Fibroblast of gingiva (primary cell): ENCODE results near the gene ANTXR1.
A peak's percentile ranks its signal among the peaks of the same experiment; 100 is the strongest.

ENCODE experiments used
- DNase-seq: peaks from one replicate; pipeline ENCODE4 v3.0.0-alpha.2; 2011; ENCODE audit warnings: low read depth

Gene ANTXR1

DNA sequence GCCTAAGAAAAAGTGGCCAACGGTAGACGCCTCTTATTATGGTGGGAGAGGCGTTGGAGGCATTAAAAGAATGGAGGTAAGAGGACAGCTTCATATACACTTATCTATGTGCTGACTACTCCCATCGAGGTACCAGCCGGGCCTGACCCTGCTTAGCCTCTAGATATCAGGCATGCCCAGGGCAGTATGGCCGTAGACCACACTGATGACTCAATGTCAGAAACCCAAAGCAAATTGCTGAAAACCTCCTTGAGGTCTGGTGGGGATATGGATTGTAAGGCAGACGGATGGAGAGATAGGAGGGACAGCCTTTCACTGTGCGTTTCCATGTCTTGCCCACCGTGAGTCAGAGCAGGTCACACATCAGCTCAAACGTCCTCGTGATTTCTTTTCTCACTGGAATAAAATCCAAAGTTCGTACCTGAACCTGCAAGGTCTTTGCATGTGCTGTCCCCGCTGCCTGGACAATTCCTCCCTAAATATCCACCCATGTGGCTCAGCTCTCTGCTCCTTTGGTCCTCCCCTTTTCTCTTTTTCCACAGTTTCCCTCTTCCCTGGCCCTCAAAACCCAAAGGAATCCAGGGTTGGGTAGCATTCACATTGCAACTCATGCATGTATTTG is 168.9 kb downstream of the ANTXR1 start:
- DNase-seq = no peak

DNA sequence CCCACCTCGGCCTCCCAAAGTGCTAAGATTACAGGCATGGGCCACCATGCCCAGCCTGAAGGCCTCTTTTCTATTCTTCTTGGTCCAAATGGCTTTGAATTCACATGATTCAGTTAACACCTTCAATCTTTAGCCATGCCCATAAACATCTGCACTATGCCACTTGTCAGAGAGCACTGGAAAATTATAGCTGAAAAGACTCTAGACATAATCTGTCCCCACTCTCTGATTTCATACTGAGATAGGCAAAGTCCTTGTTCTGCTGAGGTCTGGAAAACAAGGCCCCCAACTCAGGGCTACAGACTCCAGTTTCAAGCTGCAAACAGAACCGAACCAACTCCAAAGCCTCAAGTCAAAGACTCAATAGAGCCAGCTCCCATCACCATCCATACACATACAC is 170.7 kb downstream of the ANTXR1 start:
- DNase-seq = no peak

DNA sequence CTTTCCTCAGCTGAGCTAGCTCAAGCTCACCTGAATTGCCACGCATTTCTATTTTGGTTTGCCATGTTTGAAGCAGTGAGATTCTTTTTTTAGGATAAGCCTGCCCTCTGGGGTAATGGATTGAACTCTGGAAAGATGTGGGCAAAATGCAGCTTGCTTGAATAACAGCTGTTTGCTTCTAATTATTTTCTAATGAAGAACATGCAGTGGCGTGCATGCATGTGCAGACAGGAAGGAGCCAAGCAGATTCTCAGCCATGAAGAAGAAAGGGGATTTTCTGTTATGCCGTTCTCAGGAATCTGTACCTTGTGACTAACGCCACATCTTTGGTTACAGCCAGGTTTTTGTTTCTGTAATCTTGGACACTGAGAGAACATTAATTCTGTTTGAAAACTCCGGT is 171.2 kb downstream of the ANTXR1 start:
- peak; percentile 65 for DNase-seq

DNA sequence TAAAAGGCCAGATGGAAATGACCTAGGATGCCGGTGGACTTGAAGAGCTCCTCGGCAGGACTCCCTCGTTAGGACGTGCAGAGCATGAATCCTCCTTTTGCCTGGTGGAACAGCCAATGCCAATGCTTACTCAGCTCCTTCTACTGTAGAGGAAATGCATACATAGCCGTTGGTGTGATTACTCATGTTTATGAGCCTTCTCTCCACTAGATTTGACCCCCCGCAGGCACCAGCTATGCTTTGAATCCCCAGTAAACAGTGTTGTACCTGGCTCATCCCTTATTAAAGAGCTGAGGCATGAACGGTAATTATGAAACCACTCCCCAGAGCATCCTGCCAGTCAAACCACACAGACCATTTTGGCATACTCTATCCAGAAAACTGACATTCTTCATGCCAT is 172.8 kb downstream of the ANTXR1 start:
- DNase-seq = peak; percentile 14

DNA sequence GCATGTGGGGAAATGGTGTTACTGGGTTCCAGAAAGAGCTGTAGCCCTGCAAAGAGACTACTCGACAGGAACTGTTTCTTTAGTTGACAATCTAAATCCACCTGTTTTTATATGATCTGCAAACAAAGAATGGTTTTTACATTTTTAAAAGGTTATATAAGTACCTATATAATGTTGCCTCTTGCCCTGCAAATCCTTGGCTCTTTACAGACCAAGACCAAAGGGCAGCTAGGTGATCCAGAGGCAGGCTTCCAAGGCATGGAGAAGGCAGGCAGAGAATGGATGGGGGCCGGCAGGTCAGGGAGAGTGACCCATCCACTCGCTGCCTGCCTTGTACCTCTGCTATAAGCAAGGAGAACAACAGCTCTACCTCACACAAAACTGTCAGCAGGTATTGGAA is 173.6 kb downstream of the ANTXR1 start:
- DNase-seq = no peak

DNA sequence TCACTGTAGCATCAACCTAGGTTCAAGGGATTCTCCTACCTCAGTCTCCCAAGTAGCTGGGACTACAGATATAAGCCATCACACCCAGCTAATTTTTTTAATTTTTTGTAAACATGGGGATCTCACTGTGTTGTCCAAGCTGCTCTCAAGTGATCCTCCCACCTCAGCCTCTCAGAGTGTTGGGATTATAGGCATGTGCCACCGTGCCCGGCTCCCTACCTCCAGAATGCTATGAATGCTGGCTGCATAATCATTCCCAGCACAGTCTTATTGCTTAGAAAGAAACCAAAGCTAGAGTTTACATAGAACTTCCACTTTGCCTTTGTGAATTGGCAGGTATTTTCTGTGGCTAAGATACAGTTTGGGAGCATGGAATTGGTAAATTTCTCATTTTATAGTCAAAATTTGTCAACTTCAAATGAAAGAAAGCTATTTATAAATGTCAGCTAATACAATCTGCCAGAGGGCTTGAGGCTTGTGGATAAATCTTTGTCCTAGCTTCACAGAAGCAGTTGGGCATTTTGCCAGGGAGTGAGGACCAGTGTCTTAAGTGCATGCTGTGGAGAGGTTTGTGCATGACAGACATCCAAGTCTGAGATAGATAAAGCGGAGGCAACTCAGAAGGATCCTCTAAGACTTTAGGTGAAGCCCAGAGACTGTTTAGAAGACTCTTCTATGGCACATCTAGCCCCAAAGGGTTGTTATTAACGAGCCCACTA is 175.4 kb downstream of the ANTXR1 start:
- DNase-seq = no peak

DNA sequence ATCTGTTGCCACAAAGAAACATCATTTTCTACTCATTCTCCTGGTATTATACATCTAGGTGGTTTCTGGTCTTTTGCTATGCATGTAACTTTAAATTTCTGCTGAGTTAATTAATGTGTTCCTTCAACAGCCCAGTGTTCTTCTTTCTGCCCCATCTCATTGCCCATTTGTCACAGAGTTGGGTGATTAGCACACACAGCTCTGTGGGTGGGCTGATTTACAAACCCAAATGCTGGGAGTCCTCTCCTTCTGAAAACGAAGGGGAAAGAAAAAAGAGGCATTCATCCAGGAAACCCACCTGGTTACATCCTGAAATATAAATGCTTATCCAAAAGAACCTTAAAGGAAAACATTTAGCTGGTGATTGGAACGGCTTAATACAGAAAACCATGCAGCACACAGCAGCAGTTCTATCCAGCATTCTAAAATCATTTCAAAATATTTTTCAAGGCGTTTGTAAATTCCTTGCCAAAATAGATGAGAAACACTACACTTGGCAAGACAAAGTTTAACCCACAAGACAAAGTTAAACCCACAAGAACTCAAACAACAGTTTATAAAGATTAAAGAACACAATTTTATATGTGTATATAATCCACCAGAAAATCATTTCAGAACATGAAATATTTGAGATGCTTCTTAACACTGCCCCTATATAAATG is 177.9 kb downstream of the ANTXR1 start:
- DNase-seq = peak; percentile 30

DNA sequence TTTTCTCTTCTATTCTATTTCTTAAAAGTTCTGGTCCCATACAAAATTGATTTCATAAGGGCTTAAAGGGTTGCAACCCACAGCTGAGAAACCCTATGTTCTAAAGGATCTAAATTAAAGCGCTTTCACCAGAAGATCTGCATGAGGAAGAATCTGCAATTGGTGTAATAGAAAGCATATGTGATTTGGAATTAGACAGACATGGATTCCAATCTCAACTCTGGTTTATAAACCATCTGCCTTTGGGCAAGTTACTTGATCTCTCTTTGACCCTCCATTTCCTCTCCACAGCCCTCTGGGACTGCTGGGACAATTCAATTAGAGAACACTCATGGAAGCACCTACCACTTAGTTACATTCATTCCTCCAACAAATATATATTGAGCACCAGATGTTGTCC is 178.7 kb downstream of the ANTXR1 start:
- peak; percentile 79 for DNase-seq

DNA sequence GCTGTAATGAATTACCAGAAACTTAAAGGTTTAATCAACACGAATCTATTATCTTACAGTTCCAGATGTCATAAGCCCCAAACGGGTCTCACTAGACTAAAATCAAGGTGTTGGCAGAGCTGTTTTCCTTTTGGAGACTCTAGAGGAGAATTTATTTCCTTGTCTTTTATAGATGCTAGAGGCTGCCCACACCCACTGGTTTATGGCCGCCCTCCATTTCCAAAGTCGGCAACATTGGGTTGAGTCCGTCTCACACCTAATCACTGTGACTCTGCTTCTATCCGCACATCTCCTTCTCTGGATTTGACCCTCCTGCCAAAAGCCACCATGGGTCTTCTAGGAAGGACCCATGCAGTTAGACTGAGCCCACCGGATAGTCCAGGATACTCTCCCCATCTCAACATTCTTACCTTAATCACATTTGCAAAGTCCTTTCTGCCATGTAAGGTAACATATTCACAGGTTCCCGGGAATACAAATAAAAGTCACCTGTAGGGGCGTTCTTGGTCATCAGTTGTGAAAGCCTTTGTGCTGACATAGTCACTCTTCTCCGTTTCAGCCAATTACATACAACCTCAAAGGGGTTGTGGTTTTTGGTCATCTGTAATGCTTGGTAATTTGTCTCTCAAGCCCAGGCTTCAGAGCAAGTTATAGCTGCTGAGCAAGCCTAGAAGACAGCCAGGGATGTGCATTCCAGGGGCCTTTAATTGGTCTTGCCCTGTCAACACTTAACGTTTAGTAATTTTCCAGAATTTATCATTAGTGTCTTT is 179.4 kb downstream of the ANTXR1 start:
- DNase-seq = no peak

DNA sequence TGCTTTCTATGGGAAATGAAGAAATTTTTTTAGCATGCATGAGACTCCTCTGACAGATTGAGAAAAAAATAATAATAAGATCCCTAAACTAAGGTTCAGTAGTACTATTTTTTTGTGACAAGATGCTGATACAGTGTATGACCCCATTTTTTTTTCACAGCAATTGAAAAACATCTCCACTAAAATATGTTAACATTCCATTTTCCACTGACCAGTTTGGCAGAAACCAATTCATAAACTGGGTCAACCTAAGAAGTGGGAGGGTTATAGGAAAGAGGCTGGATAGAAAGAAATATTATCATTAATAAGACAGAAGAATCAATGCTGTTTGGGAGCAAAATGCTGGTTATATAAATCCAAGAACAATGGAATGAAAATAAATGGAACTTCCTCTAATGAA is 182.7 kb downstream of the ANTXR1 start:
- DNase-seq = no peak

DNA sequence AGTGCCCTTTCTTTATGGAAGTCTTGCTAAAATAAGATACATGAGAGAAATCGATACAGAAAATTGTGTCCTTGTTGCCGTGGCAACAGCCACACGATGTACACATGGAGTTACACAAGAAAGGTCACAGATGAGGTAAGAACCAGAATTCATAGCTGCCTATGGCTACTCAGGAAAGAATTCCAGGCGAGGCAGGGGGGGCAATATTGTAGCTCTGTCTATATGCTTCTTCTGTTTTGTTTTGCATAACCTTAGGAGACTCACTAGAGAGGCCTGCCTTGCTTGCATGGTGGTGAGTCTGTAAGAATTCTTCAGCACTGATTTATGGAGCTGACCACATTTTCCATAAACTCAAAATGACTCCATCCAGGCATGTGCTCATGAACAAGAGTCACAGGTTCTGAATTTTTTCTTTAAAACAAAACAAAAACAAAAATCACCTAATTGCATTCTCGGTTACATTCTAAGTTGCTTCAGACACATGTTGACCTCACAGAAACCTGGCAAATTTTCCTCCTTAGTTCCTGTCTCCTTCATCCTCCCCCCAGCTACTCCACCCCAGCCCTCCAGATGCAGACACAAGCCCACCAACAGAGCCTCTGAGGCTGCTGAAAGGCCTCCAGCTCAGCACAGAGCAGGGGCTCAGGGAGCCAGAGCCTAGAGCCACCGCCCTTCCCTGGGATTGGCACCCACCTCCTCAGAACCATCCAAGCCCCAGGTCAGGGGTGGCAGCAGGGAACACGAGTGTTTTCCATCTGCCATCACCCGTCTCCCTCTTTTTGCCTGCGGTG is 183.5 kb downstream of the ANTXR1 start:
- DNase-seq = peak; percentile 90

DNA sequence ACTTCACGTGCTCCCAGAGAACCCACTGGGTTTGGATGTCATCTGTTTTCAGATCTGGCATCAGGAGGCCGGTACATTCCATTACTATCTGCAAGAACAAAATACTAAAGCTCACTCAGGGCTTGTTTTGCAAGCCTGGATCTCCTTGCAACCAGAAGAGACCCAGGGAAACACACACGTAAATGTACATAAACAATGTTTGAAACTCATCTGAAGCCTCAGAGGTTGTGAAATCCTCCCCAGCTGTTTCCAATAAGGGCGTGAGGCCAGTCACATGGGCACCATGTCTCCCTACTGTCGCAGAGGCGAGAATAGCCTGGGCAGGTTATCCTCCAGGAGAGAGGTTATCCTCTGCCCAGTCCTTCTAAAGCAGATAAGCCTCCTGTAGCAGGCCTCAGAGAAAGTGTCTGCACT is 187.1 kb downstream of the ANTXR1 start:
- DNase-seq = peak; percentile 100

DNA sequence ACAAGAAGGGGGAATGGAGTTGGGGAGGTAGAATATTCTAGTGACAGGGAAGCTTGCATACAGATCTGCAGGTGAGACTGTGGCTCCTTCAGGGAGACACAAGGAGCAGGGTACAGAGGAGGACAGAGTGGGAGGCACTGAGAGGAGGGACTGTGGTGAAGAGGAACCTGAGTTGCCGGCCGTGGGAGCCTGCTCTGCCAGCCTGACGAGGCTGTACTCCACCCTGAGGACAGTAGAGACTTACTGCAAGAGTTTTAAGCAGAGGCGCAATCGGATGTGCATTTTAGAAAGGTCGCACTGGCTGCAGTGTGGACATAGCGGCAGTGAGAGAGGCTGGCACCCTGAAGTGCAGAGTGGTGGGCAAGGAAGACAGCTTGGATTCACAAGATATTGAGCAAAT is 188.3 kb downstream of the ANTXR1 start:
- DNase-seq = no peak

DNA sequence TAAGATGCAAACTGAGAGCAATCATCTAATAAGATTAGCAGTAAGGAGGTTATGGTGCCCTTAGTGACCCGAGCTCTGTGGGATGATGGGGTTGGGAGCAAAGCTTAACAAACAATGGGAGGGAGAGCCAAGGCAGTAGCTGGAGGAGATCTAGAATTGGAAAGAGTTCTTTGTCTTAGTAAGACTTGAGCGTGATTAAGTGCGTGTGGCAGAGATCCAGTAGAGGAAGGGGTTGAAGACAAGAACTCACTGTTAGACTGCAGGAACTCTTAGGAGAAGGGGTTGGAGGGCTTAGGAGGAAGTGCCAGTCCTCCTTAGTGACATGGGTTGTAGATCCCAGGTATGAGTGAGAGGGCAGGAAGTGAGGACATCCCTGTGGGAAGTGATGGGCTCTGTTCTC is 189.3 kb downstream of the ANTXR1 start:
- no peak for DNase-seq

DNA sequence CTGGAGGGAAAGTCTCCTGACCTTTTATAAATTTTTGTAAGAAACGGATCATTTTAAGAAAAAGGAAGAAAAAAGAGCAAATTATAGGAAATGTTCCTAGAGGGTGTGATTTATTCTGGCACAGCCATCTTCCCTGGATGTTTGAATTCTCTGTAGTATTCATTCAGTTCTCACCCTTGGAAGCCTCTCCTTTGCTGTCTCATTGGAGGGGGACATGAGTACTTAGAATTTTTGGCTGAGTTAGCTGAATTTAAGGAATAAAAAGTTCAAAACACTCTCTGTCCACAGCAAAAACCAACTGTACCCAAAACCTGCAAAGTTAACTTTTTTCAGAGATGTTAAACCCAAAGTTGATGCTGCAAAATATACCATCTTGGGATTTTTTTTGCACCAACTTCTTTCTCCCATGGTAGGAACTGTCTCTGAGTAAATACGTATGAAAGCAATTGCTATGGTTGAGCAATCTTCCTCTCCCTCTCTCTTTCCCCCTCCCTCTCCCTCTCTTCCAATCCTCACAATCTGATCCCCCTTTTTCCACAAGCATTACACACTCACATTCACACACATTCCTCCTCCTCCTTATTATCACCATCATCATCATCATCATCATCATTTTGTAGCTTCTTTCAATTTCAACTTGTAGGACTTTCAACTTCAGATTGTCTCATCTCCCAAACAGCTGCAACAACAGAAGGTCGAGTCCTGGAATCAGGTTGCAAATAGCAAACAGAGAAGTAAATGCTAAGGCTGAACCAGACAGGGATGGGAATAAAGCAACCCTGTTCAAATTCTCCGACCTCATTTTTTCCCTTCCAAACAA is 190.4 kb downstream of the ANTXR1 start:
- DNase-seq = peak; percentile 36

DNA sequence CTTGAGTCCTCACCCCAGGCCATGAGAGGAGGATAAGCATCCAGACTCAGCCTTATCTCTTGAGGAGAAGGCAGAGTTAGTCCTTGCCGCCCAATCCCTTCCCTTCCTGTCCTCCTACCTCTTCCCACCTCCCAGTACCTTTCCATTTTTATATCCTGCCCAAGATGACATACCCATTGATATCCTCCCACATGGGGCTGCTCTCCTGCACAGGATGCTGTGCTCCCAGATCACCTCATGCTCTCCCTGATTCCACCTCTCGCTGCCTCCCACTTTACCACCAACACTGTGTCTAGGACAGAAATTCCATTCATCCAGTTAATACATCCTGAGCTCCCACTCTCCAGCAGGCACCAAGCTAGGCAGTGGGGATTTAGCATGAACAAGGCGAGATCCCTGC is 191.7 kb downstream of the ANTXR1 start:
- no peak for DNase-seq

DNA sequence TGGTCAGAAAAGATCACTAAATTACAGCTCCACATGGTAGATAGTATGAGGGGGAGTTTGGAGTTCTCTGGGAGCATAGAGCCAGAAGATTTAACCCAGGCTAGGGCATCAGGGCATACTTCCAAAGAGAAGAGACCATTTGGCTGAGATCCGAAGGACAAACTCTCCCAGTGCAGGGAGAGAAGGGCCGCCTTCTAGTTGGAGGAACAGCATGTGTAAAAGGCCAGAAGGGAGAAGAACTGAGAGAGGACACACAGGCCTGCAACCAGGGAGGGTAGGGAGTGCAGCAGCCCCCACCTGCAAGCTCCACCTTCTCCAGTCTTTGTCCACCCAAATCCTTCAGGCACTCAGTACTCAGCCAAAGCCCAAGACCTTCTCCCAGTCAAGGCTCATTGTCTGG is 192.1 kb downstream of the ANTXR1 start:
- DNase-seq = no peak

DNA sequence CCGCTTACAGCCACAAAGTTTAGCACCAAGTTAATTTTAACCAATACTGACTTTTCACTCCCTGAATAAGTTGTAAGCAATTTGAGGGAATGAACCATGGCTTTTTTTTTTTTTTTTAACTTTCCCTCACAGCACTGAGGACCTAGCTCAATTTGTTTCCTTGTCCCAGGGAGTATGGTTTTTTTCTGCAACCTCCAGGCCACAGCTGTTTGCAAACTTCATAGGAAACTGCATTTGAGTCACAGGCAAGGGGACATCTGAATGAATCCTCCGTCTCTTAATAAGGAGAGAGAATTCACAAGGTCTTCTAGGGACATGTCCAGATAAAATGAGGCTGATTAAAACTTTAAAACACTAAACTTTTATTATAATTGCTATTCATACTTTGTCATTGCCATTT is 192.5 kb downstream of the ANTXR1 start:
- no peak for DNase-seq

DNA sequence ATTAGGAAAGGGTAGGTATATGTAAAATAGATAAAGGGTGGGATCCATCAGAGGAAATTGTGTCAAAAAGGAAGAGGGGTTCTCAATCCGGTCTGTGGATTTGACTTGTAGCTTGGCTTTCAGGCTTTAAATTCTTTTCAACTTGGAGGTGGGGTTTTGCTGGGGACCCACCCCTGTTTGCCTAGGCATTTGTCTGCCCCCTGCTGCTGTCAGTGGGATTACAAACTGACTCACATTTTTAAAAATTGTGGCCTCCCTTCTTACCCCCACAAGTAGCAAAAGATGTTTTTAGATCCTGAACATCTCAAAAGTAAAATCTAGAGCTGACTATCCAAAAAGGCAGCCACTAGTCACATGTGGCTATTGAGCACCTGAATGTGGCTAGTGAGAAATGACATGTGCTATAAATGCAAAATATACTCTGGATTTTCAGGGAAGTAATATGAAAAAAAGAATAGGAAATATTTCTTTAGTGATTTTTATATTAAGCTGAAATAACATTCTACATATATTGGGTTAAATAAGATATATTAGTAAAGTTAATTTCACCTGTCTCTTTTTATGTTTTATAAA is 195.1 kb downstream of the ANTXR1 start:
- DNase-seq = no peak

DNA sequence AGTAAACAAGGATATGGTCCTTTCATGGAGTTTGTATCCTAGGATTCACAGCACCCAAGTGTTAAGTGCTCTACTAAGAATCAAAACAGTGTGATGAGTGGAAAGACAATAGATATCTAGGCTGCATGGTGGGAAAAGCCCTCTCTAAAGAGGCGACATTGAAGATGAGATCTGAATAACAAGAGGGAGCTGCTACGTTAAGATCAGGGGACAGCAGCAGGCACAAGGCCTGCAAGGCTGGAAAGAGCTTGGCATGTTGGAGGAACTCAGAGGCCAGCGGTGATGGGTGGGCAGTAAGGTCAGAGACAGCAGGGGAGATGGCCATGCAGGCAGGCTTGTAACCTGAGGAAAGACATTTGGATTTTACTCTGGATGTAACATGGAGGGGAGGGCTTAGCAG is 196.5 kb downstream of the ANTXR1 start:
- no peak for DNase-seq

DNA sequence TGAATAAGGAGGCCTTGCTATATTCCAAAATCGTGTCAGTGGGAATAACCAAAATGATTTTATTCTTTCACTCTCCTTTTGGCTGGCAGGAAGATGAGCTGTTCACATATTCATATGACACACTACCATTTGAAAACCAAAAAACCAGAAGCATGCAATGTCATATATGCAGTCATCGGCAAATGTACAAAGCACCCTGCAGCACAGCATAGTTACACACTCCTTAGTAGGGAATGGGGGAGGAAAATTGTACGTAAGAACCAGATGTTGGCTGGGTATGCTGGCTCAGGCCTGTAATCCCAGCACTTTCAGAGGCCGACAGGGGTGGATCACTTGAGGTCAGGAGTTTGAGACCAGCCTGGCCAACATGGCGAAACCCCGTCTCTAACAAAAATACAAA is 197.4 kb downstream of the ANTXR1 start:
- no peak for DNase-seq
